ENCODE measurements around the gene TMEM165. TPM values are rescaled to one million over a fixed set of nuclear protein-coding genes. Genes with fewer than 3 reads are reported as not detected.

The TMEM165 gene
- total and polyA plus RNA-seq, 2 donors (not counting 1 experiment from before 2014, with no cell fraction given) = 26.3 to 110 TPM

DNA sequence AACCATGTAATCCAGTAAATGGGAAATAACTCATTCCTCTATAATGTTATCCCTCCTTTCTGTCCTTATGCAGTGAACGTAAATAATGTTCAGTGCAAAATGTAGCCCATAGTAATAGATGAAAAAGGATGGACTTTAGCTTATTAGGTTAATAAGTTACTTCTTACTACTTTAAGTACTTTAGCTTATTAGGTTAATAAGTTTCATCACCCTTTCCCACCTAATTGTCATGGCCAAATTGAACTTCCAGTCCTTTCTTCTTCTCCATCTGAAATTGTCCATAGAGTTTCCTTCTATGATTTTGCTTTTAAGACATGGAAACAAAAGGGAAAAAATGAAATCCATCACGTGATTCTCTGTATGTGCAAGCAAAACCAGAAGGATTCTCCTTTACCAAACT lies 15.2 kb upstream of the TMEM165 start:
- Histone ChIP-seq H3K4me3 (ENCODE audit: control extremely low read depth in 1 of 5, extremely low read depth in 1 of 5, insufficient read depth in 1 of 5, low read depth in 2 of 5, low read length in 4 of 5) (no peak overlapping the region), H2AFZ (ENCODE audit: insufficient read depth, low read depth, low read length, poor library complexity, severe bottlenecking) (no peak overlapping the region), H3K4me2 (replicated peaks; ENCODE audit: low read depth, low read length, poor library complexity, severe bottlenecking) (no peak overlapping the region), H3K9me3 (ENCODE audit: control extremely low read depth in 1 of 3, control insufficient read depth in 2 of 3, insufficient read depth in 1 of 3, low read length in 2 of 3) (no peaks in the 10 kb centered on the region), H3K27me3 (replicated peaks in 1 of 4; ENCODE audit: control extremely low read depth in 1 of 4, control insufficient read depth in 3 of 4, insufficient read depth in 4 of 4, low read length in 3 of 4) (no peaks in the 10 kb centered on the region), H3K9ac (ENCODE audit: low read length) (no peak overlapping the region), H3K4me1 (ENCODE audit: control insufficient read depth in 2 of 2, insufficient read depth in 2 of 2, low read length in 2 of 2) (no peaks in the 10 kb centered on the region), H3K27ac (ENCODE audit: low read length in 2 of 2) (no peak overlapping the region), H4K20me1 (ENCODE audit: control insufficient read depth, insufficient read depth, low read length, poor library complexity, severe bottlenecking) (no peaks in the 10 kb centered on the region), H3K79me2 (ENCODE audit: control insufficient read depth, insufficient read depth, low read length) (no peaks in the 10 kb centered on the region), H3K36me3 (replicated peaks in 1 of 2; ENCODE audit: control extremely low read depth in 1 of 2, control insufficient read depth in 1 of 2, extremely low read depth in 1 of 2, insufficient read depth in 2 of 2, low read length in 1 of 2) (no peaks in the 10 kb centered on the region)
- no CpG with 5 or more reads among the region's 2 CpGs for WGBS (ENCODE audit: insufficient coverage)
- Mint-ChIP-seq H3K4me3 (no peak overlapping the region), H3K9me3 (ENCODE audit: insufficient read depth) (no peaks in the 10 kb centered on the region), H3K27me3 (no peaks in the 10 kb centered on the region), H3K4me1 (no peaks in the 10 kb centered on the region), H3K27ac (no peak overlapping the region)
- intact Hi-C loops (cut with micrococcal nuclease) = no loop called here
- no peak for TF ChIP-seq EZH2 (IDR thresholded peaks at IDR 0.05; ENCODE audit: borderline replicate concordance, insufficient read depth, low read depth, low read length, poor library complexity, severe bottlenecking)
- TF ChIP-seq, protein P1, sequence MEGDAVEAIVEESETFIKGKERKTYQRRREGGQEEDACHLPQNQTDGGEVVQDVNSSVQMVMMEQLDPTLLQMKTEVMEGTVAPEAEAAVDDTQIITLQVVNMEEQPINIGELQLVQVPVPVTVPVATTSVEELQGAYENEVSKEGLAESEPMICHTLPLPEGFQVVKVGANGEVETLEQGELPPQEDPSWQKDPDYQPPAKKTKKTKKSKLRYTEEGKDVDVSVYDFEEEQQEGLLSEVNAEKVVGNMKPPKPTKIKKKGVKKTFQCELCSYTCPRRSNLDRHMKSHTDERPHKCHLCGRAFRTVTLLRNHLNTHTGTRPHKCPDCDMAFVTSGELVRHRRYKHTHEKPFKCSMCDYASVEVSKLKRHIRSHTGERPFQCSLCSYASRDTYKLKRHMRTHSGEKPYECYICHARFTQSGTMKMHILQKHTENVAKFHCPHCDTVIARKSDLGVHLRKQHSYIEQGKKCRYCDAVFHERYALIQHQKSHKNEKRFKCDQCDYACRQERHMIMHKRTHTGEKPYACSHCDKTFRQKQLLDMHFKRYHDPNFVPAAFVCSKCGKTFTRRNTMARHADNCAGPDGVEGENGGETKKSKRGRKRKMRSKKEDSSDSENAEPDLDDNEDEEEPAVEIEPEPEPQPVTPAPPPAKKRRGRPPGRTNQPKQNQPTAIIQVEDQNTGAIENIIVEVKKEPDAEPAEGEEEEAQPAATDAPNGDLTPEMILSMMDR (IDR thresholded peaks at IDR 0.05) = no peak
- ATAC-seq (ENCODE audit: low read depth) = no peak
- POLR2A ChIA-PET = no interaction called here
- CTCF ChIA-PET = no interaction called here
- DNase-seq = no peak

DNA sequence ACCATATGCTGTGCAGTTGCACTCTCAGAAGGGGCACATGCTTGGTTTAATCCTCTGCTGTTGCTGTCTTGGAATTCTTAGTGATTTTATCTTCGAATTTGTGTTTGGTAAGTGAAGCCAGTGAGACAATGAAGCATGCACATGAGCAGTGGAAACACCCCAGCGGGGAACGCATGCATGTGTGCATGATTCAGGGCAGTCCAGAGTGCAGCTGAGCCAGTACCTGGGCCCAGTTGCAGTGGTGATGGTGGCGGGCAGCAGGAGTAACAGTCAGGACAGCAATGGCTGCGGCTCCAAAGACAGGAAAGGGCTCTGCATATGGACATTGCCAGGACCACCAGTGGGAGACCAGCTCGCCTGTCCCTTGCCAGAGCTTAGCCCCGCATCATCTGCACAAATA lies 14.3 kb upstream of the TMEM165 start:
- Mint-ChIP-seq H3K27ac (no peak overlapping the region), H3K9me3 (ENCODE audit: insufficient read depth) (no peaks in the 10 kb centered on the region), H3K4me3 (no peak overlapping the region), H3K27me3 (no peaks in the 10 kb centered on the region), H3K4me1 (no peaks in the 10 kb centered on the region)
- no peak overlapping the region for H2AFZ ChIP-seq (ENCODE audit: insufficient read depth, low read depth, low read length, poor library complexity, severe bottlenecking)
- WGBS (ENCODE audit: insufficient coverage) = 95% methylated on average over 5 of the region's 7 CpGs
- intact Hi-C loops (cut with micrococcal nuclease) = no loop called here
- H3K79me2 ChIP-seq (ENCODE audit: control insufficient read depth, insufficient read depth, low read length) = no peaks in the 10 kb centered on the region
- no peak overlapping the region for H3K4me2 ChIP-seq (replicated peaks; ENCODE audit: low read depth, low read length, poor library complexity, severe bottlenecking)
- H3K27ac ChIP-seq (ENCODE audit: low read length in 2 of 2) = no peak overlapping the region
- ChIA-PET POLR2A (no interaction called here), CTCF (no interaction called here)
- no peaks in the 10 kb centered on the region for H3K36me3 ChIP-seq (replicated peaks in 1 of 2; ENCODE audit: control extremely low read depth in 1 of 2, control insufficient read depth in 1 of 2, extremely low read depth in 1 of 2, insufficient read depth in 2 of 2, low read length in 1 of 2)
- no peaks in the 10 kb centered on the region for H3K27me3 ChIP-seq (replicated peaks in 1 of 4; ENCODE audit: control extremely low read depth in 1 of 4, control insufficient read depth in 3 of 4, insufficient read depth in 4 of 4, low read length in 3 of 4)
- H3K9ac ChIP-seq (ENCODE audit: low read length) = no peak overlapping the region
- H3K4me1 ChIP-seq (ENCODE audit: control insufficient read depth in 2 of 2, insufficient read depth in 2 of 2, low read length in 2 of 2) = no peaks in the 10 kb centered on the region
- no peaks in the 10 kb centered on the region for H4K20me1 ChIP-seq (ENCODE audit: control insufficient read depth, insufficient read depth, low read length, poor library complexity, severe bottlenecking)
- no peak for TF ChIP-seq EZH2 (IDR thresholded peaks at IDR 0.05; ENCODE audit: borderline replicate concordance, insufficient read depth, low read depth, low read length, poor library complexity, severe bottlenecking)
- TF ChIP-seq, protein P1 (IDR thresholded peaks at IDR 0.05) = no peak
- no peak overlapping the region for H3K4me3 ChIP-seq (ENCODE audit: control extremely low read depth in 1 of 5, extremely low read depth in 1 of 5, insufficient read depth in 1 of 5, low read depth in 2 of 5, low read length in 4 of 5)
- DNase-seq (no peak), ATAC-seq (ENCODE audit: low read depth) (no peak)
- H3K9me3 ChIP-seq (ENCODE audit: control extremely low read depth in 1 of 3, control insufficient read depth in 2 of 3, insufficient read depth in 1 of 3, low read length in 2 of 3) = no peaks in the 10 kb centered on the region

Measured in B cell (primary cell).